GM18861 (cell line): ENCODE results near the gene FYN.

Source experiments
- ATAC-seq: cut with Tn5 transposase; IDR thresholded peaks from one replicate; pipeline ENCODE4 v1.9.1; 2021; ENCODE audit not compliant: unreplicated experiment

The FYN gene

GRCh38 chr6:111772381-111772780 lies 100.9 kb downstream of the FYN start:
- no peak for ATAC-seq

GRCh38 chr6:111771629-111772028 lies 101.6 kb downstream of the FYN start:
- no peak for ATAC-seq

GRCh38 chr6:111771094-111771432 lies 102.2 kb downstream of the FYN start:
- no peak for ATAC-seq

DNA sequence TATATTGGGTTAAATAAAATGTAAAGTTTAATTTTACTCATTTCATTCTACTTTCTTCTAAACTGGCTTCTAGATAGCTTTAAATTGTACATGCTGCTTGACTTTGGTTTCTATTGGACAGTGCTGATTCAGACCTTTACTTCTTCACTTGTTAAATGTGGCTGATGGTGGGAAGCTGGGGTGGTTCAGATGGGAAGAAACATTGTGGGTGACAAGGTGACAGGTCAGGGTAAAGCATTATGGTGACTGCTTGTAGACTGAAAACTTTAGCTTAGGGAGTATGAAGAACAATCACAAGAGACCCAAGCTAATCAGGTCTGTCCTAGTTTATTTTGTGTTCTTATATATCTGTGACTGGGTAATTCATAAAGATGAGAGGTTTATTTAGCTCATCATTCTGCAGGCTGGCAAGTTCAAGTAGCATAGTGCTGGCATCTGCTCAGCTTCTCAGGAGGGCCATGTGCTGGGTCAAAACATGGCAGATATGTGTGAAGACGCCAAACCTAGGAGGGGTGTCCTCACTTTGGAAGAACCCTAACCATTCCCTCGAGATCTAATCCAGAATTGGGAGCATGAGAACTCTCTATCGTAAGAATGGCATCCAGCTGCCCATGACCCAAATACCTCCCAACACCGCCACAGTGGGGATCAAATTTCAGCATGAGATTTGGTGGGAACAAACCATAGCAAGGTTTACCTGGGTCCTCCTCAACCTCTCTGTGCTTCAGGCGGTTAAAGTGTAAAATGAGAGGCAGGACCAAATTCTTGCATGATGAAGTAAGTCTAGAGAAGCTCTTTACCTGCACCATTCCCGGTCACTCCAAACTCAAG lies 102.8 kb downstream of the FYN start:
- ATAC-seq, result no peak

DNA sequence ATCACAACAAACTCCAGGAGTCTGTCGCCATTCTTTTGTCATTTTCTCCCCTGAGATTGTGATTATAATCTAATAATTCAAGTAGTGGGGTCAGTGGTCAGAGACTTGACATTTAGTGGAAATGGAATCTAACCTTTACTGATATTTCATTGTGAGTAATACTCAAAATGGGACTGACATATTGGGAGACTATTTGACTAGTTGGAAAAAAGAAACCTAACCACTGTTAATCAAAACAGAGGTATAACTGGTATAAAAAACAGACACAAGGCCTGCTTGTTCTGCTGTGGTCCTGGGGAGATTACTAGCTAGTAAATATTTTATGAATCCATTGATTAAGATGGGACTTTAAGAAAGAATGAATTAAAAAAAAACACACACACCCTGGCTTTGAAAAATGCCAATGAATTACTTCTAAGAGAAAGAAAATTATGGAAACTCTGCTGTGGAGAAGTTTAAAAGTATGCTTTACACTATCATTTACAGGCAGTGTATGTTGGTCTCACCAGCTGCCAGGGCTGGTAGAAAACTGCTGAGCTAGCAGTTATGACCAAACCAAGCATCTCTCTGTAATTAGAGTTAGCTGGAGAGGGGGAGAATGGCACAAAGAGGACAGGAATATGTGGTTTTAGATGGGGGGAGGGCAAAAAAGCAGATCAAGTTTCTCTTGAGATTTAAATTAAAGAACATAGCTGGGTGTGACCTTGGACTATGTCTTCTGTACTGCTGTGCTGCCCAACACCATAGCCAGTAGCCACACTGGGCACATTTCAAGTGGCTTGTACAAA lies 103.7 kb downstream of the FYN start:
- no peak for ATAC-seq

DNA sequence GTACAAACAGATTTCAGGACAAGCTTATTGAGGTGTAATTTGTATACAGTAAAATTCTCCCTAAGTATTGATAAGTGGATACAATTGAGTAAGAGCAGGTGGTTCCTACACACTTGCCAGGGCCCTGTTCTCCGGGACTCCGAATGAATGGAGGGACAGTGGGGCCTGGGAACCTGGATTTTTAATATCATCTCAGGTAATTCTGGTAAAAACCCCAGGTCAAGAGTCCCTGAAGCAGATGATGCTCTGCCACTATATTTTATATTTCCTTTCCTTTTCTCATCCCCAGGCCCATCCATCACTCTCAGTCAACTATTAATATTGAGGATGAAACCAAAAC lies 104.9 kb downstream of the FYN start:
- no peak for ATAC-seq

GRCh38 chr6:111767752-111768430 lies 105.4 kb downstream of the FYN start:
- no peak for ATAC-seq

- ATAC-seq, result no peak
These were observed 106.9 kb downstream of the FYN start for GRCh38 chr6:111766201-111766857.

- no peak for ATAC-seq
These were observed 107.5 kb downstream of the FYN start for GRCh38 chr6:111765763-111766162.

DNA sequence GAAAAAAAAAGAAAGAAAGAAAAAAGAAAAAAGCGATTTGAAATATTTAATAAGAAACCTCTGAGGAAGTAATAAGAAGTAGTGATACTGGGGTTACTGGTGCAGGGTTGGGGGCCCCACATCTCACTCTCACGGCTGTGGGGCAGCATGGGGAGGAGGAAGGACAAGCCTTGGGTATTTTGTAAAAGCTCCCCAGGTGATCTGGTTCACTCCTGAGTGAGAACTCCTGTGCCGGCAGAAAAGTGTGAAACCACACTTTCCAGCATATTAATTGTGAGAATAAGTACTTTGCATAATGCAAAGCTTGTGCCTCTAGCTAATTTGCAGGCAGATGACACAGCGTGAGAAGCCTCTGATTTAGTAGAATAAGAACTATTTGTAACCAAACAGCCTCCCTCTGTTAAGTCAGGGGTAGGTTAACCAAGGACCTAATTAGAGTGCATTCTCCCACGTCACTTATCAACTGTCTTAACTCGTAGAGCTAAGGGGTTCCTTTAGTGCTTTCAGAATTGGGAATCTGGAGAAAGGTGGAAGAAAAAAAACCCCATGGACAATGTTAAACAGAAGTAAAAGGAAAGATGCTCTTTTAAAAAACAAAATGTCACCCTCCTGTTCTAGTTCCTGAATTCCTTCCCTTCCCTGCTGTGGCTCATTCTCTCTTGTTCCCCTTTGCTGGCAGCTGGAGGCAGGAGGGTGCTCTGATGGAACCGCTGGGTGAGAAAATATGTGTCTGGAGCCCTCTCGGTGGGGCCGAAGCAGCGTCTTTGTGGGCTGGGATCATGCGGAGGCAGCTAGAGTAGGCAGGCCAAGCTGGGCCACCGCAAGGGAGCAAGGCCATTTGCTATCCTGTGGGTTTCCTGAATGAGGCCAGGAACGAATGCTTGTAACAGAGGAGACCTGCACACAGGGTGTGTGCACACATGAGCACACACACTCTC lies 108.7 kb downstream of the FYN start:
- peak; percentile 93 for ATAC-seq

DNA sequence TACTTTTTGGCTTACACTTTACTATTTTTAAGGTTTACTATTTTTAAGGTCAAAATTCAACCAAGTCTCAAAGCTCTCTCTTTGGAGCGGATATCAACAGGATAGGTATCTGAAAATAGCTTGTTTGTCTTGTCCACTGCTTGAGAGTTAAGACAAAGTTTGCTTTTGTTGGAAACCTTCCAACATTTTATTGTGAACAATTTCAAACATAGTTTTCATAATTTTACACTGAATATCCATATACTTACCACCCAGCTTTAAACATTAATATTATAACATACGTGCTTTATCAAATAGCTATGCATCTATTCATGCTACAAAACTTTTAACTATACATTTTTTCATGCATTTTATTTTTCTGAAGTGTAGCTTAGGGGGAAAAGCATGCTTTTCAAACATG lies 109.9 kb downstream of the FYN start:
- ATAC-seq, result no peak

DNA sequence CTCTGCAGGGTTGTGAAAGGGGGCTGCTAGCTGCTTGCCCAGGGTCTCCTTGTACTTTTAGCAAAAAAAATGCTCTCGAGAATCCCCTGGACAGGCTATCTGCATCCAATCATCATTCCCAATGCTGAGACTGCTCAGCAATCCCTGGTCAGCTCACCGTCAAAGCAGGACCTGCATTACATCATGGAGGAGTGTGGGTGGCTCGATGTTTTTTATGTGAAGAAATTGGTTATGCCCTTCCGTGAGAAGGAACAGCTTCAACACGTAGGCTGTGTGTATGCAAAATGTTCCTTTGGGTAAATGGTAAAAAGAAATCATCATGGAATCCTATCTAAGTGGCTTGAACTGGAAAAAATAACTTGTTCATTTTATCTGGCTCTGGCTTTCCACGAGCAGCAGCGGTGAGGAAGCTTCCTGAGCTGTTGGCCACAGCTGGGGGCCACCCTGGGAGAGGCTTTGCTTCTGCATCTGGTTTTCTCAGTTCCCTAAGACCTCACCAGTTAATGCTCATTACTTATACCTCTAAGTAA lies 111.4 kb downstream of the FYN start:
- ATAC-seq, result no peak

- ATAC-seq, result no peak
These were observed 112.0 kb downstream of the FYN start for GRCh38 chr6:111761212-111761611.

GRCh38 chr6:111759836-111760785 lies 113.1 kb downstream of the FYN start:
- no peak for ATAC-seq

DNA sequence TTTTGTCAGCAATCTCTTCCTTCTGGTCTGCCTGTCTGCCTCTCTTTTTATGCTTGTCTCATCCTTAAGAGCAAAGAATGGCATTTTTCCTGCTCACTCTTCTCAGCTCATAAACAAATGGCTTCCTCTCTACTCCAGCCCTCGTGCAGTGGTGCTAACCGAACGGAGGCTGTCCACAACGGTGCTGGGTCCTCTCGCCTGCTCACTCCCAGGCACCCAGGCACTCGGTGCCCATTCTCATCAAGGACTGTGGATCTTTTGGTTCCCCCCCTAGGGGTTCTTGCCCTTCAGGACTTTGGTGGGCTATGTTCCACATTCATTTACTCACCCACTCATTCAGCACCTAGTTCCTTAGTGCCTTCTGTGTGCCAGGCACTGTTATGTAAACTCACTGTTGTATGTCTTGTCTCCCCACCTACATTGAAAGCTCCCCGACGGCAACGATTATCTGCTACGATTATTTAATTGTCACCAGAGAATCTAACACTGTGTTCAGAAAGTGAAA lies 113.9 kb downstream of the FYN start:
- no peak for ATAC-seq

DNA sequence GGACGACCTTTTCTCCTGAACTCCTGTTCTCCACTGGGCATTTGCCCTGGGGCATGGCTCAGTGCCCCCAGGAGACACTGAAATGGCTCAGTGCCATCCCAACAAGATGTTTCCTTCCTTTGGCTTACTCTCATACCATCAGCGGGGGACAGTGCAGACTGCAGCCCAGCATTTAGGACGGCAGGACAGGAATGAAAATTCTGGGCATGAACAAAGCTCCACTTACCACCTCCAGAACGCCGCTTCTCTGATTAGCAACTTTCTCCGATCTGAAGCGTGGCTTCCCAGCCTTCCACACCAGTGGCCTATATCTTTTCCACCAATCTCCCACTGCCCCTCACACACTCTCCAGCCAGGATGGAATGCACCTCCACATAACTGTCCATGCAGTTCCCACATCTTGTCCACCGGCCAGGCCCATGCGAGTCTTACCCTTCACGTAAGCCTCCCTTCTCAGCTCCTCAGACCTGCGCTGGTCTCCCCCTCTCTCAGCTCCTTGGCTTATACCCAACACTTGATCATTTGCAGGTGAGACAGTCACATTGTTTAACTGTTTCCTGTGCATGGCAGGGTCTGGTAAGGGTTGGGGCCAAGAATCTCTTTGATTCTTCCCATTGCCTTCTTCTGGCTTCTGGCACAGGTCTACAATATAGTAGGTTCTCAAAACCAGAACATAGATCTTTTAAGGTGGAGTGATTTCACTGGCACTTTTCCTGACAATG lies 114.5 kb downstream of the FYN start:
- no peak for ATAC-seq

- ATAC-seq, result no peak
These were observed 115.9 kb downstream of the FYN start for GRCh38 chr6:111757342-111757741.

DNA sequence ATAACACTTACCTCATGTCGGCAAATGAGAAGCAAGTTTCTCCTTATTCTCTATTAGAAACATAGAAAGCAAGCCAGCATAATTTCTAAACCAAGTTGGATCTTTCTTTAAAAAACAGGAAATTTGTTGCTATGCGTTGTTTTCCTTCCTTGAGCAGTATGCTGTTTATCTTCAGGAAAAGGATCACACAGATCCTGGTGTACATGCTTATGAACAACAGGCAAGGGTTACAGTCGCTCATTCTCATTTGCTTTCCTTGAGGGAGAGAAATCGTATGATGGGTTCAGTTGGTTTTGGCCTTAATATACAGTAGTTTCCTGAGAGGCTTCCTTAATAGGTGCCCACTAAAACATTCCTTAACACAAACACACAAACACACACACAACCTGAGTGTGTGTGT lies 118.8 kb downstream of the FYN start:
- ATAC-seq, result no peak
